Activated CD8-positive, alpha-beta memory T cell treated with anti-CD3 and anti-CD28 coated beads for 24 hours (primary cell): Measurements from ENCODE around the gene MT4.

Experiments
- DNase-seq: peaks from one replicate; pipeline ENCODE4 v3.0.0-alpha.2; 2020

MT4 gene

DNA sequence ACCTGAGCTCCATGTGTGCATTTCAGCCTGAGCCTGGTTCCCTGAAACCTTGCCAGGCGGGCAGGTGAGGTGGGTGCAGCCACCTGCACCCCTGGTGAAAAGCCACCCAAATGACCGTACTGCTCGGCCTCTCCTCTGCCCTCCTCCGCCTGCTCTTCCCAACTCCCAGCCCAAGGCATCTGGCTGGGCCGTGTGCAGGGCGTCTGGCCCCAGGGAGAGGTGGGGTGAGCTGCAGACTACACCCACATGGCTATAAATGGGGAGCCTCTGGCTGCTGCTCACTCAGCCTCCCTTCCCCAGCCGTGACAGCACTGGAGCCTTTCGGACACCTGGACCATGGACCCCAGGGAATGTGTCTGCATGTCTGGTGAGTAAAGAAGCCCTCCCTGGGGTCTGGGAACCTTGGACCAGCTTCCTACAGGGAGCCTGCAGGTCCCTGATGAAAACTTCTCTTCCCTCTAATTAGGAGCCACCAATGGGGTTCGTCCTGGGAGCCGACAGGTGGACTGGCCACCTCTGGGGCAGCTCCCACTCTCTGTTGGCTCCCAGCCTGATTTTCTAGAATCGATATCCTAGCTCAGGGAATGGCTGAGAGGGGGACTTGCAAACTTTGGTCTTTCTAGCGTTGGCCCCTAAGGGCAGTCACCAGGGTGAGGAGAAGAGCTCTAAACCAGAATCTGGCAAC lies at the start of gene MT4:
MT4 (plus strand) TSS at position 281 of the 685 bp plus-strand sequence; CDS start at position 337, 56 bp downstream.
- DNase-seq: no peak

DNA sequence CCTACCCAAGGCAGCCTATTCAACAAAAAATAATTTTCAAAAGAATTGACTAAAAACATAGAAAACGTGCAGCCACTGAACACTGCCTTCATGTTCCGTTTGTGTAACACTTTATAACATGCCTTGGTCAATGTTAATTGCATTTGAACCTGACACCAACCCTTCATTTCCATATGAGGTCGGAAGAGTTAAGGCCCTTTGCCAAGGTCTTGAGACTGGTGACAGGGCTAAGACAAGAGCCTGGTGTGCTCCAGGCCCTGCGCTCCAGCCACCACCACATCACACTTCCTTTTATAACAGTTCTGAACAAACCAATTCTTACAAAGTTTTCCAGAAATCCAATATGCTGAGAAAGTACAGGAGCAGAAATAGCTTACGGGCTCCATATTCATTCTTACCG lies 49.2 kb upstream of the MT4 start:
- no peak for DNase-seq

DNA sequence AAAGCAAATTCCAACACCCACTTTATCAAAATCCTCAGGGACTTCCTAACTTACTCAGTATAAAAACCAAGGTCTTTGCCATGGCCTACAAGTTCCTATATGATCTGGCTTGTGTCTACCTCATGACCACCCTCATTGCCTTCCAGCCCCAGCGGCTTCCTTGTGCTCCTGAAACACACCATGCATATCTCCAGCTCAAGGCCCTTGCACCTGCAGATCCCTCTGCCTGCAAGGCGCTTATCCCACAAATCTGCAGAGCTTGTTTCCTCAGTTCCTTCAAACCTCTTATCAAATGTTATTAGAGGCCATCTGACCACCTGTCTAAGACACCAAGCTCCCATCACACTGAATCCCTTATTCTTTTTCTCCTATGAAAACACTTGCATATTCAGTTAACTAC lies 47.7 kb upstream of the MT4 start:
- DNase-seq: no peak

DNA sequence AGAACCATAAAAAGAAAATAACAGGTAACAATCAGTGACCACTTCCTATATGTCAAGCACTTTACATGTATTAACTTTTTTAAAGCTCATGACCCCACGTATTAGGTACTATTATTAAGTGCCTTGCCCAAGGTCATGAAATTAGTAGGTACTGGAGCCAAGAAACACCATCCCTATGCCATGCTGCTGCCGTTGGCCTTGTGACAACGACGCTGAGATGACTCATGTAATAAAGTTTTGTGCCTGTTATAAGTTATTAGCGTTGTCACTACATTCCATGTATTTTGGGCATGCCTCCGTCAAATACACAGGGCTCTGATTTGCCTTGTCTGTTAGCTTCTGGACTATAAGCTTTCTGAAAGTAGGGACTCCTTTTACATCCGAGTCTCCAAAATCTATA lies 46.4 kb upstream of the MT4 start:
- DNase-seq: no peak

DNA sequence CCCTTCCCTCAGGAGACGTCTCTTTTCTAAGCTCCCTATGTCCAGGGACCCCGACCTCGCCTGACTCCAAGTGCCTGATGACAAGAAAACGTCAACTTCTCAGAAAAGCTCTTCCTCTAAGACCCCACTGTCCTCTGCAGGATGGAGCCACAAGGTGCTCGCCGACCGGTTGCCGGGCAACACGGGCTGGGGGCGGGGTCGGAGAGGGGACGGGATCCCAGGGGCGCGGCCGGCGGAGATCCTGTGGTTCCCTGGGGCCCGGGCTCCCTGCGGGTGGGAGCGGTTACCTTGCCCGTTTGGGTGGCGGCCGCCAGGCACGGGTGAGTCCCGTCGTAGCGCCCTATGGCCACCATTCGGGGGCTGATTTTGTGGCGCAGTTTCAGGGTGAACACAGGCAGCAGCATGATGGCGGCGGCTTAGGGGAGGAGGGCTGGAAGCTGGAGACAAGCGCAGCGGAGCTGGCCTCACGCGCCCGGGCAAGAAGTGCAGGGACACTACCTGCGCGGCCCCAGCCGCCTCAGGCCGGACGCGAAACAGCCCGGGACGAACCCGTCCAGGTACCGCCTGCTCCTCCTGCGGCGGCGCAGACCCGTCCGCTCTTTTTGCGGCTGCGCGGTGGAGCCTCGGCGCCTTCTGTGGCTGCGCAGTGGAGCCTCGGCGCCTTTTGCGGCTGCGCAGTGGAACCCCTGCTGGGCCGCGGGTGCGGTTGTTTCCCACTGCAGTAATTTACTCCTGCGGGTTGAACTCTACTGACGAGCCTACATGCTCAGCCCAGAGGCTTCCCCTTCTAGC lies 45.2 kb upstream of the MT4 start, which contains the start of gene BBS2:
BBS2 (minus strand) TSS at position 566 of the 792 bp plus-strand sequence; CDS start at position 404, 162 bp downstream.
- DNase-seq: peak; percentile 97

DNA sequence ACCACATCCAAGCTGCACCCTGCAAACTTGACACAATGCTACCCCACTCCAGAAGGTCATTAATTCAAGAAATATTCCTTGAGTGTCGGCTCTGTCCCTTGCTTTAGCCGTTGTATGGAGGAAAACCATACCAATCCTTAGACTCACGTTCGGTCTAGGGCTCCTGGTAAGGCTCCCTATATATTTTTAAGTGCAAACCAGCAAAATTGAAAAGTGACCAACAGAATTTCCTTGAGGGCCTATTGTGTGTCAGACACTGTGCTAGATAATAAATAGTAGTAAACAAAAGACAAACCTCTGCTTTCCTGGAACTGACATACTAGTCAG lies 44.7 kb upstream of the MT4 start:
- no peak for DNase-seq

DNA sequence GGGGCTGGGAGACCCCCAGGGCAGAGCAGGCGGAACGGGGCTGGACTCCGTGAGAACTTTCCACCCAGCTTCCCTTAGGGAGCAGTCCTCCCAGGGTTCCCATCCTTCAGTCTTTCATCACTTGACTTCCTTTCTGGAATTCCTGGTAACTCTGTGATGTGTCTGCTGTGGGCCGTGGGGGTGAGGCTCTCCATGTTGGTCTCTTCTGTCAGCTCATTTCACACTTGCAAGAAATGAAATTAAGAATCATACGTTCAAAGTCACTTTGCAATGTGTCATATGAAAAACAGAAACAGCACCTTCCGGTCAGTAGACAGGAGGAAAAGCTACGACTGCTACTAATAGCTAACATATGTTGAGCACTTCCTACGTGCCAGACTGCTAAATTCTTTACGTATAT lies 39.6 kb upstream of the MT4 start:
- DNase-seq: no peak

DNA sequence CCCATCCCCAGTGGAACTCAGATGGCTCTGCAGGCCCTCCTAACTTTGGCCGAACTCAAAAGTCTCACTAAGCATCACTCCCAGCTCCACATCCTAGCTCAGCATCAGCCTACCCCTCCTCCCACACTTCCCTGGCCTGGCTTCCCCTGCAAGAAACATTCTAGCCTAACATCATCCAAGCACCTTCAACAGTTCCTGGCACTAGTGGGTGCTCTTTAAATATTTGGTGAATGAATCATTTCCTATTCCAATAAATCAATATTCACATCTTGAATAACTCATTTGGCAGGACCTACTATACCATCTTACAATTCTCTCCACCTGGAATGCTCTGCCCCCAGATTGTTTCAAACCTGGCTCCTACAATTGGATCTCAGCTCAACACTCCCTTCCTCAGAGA lies 34.0 kb upstream of the MT4 start:
- no peak for DNase-seq

DNA sequence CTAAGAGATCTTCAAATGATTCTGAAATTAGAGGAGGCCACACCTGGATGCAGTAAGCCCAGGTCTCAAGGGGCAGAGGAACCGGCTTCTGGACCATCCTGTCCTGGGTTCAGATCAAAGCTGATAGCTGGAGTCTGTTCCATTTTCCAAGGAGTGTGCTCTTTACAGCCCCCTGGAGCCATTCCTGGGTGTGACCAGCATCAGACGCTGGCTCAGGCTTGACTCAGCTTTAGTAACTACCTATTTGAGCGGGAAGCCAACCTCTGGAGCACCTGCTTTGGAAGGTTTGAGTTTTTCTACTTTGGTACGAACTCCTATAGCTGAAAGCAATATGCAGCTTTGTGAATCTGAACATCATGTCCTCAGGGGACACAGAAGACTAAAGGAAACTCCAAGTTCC lies 32.2 kb upstream of the MT4 start:
- no peak for DNase-seq

DNA sequence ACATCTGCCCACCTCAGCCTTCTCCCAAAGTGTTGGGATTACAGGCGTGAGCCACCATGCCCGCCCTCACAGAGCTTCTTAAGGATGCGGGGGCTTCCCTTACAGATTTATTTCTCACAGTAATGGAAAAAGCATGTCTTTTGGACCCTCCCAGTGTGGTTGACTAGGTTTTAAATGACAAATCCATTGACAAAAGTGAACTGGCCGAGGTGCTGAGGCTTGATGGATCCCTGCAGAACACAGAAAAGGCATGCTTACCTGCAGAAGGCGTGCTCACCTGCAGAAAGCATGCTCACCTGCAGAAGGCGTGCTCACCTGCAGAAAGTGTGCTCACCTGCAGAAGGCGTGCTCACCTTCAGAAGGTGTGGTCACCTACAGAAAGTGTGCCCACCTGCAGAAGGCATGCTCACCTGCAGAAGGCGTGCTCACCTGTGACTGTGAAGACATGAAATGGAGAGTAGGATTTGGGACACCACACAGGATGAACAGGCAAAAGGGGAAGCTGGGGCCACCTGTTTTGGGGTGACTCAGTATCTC lies 30.0 kb upstream of the MT4 start:
- DNase-seq: no peak

DNA sequence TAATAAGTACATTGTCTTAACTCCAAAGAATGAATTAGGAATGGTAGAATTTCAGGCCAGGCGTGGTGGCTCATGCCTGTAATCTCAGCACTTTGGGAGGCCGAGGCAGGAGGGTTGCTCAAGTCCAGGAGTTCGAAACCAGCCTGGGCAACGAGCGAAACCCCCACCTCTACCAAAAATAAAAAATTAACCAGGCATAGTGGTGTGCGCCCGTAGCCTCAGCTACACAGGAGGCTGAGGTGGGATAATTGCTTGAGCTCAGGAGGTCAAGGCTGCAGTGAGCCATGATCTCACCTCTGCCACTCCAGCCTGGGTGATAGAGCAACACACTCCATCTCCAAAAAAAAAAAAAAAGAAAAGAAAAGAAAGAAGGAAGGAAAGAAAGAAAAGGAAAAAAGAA lies 26.5 kb upstream of the MT4 start:
- DNase-seq: no peak

DNA sequence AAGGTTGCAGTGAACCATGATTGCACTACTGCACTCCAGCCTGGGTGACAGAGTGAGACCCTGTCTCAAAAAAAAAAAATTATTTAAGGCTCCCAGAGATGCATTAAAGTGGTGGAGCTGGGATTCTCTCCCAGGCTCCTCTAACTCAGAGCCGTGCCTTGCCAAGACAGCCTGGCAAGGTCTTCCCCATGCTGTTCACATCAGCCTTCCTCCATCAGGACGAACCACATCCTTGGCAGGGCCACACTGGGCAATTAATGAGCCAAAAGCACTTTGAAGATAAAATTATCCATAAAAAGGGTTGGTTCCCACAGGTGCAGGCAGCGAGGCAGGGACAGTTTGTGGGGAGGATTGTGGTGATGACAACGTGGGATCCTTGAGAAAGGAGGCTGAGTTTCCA lies 25.2 kb upstream of the MT4 start:
- DNase-seq: no peak

DNA sequence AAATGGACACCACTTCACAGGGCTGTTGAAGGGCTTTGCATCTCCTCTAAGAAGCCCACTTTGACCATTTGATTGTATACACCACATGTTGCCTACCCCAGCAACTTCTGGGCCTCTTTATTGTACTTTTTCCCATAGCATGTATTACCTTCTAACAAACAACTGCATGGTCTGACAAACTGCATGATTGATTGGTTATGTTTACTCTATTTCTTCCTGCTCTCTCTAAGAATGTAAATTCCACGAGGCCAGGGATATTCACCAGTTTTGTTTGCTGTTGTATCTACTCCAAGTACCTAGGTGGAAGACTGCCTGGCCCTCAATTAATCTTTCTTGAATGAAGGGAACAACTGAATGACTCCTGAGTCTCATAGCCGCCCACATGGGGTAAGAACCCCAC lies 22.8 kb upstream of the MT4 start:
- no peak for DNase-seq

DNA sequence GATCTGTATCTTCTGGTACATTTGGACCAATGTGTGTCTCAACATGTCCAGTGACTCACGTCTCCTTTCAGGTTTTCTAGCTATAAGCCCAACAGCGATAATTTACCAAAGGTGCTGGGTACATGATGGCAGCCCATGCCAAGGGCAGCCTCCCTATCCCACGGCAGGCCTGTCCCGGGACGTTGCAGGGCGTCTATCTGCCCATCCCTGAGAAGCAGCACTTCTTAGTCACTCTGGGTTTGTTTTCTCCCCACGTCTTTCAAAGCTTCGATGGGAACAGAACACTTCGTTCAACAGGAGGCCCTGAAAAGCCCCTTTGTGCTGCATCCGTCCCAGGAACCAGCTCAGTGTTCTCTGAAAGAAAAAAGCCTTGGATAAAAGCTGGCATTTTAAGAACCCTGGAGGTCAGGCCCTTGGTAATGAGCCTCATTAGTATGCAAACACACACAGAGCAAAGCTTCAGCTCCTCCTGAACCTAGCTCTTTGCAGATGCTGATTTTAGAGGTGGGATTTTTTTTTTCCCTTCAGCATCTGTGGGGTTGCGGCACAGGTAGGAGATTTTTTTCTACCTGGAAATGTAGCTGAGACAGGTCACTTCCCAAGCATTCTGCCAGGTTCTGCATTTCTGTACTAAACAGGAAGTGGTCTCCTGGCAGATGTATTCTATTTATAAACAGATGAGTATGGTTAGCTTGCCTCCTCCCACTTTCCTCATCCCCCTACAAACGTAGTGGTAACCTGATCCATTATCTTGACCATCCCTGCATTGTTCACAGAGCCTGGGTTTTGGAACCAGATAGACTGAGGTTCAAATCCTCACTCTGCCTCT lies 17.5 kb upstream of the MT4 start:
- no peak for DNase-seq

DNA sequence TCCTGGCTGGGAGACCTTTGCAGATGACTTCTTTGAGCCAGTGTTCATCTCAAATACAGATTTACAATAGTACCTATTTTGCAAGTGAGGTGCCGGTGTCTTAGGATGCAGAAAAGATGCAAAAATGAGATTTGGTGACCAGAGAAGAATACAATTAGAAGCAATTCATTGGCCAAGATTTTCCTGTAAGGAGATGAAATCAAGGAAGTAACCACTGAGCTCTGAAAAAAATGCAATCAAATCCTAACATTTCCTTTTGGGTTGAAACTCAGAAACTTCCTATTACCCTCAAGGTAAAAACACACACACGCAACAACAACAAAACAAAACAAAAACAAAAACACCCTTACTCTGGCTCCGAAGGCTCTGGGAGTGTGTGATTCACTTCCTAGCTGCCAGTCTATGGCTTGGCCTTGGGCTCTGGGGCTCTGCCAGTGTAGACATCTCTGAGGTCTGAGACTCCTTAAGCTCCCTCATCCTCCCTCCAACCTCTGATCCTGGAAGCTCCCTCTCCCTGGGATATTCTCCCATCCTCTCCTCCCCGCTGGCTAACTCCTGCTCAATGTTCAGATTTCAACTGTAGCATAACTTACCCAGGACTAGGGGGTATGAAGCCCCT lies 16.8 kb upstream of the MT4 start:
- DNase-seq: no peak

DNA sequence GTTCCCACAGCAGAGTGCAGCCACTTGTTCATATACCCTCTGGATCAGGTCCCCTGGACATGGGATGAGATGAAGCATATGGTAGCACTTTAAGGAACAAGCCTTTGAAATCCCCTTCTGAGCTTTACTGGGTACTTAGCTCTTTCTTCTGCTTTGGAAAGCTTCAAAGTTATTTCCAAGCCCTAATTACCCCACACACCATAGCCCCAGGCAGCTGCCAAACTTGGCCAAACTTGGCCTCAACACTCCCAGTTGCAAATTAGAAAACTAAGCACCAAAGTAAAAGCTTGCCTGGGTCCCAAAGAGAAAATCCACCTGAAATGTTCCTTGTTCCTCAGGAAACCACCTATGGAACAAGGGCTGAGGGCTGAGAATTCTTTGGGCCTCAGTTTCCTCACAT lies 15.7 kb upstream of the MT4 start:
- no peak for DNase-seq

DNA sequence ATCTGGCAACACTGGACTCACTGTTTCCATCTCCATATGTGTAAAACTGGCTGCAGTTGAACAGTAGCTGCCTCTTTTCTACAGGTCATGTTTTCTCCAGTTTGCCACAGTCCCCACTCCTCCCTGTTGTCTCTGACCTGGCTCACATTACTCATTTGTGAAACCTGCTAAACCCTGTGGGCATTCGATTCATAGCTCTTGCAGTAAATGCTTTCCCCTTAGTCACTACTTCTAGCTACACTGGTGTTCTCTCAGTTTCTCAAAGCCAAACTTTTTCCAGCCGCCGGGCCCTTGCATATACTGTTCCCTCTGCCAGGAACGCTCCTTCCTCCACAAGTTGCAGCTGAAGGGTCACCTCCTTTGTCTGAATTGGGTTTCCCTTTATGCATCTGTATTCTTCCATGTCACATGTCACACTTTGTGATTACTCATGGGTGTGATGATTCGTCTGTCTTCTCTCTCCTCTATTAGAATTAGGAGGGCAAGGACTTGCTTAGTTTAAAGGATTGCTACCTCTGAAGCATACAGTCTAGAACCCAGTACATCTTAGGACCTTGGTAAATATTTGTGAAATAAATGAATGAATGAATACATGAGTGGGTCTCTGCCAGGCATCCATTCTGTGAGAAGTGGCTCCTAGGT lies 15.0 kb upstream of the MT4 start:
- DNase-seq: no peak

DNA sequence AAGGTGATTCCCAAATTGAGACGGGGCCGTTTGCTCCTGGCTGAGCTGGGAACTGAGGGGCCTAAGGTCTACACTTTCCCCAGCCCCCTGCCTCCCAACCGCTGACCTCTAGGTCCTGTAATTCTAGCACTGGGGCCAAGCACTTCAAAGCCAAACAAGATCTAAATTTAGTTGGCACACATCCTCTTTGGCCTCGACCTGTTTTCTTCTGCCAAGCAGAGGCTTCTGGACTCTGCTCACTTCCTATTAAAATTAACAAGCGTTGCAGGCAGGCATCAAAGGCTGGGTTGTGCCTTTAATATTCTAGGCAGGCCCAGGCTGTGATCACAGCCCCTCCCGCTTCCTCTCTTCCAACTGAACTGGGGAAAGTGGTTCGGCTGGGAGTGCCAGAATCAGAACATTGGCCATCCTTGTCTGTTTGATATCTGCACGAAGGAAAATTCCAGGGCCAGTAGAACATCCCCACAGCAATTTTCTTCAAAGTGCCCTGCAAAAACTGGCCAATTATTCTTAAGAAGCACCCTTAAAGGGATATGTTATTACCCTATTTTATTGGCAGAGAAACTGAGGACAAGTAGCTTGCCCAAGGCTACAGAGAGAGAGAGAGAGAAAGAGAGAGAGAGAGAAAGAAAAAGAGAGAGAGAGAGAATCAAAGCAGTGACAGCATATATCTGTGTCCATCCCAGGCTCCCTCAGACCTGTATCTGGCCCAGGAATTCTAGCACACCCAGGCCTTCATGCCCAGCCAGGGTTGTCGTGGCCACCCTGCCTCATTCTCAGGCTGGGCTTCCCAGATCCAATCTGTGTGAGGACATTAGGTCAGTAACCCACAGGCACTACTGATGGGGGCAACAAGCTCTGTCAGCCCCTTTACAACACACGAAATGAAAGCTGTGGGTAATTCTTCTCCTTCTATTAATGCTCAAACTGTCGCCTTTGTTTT lies 12.8 kb upstream of the MT4 start:
- no peak for DNase-seq

DNA sequence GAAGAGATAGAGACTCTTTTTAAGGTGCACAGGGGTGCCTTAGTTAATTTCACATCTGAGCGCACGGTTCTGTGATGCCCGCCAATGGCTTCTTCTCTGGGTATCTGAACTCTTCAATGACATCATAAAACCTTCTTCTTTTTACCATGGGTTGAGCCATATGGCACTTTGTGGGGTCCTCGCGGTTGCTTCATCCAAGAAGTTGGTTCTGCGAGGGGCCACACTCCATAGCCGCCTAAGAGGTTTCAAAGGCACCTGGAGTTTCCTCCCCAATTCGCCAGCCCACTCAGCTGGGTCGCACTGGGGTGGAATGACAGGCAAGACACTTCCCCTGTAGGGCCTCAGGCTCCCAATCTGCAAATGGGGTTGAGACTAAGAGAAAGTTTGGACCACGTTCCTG lies 10.4 kb upstream of the MT4 start:
- DNase-seq: no peak

DNA sequence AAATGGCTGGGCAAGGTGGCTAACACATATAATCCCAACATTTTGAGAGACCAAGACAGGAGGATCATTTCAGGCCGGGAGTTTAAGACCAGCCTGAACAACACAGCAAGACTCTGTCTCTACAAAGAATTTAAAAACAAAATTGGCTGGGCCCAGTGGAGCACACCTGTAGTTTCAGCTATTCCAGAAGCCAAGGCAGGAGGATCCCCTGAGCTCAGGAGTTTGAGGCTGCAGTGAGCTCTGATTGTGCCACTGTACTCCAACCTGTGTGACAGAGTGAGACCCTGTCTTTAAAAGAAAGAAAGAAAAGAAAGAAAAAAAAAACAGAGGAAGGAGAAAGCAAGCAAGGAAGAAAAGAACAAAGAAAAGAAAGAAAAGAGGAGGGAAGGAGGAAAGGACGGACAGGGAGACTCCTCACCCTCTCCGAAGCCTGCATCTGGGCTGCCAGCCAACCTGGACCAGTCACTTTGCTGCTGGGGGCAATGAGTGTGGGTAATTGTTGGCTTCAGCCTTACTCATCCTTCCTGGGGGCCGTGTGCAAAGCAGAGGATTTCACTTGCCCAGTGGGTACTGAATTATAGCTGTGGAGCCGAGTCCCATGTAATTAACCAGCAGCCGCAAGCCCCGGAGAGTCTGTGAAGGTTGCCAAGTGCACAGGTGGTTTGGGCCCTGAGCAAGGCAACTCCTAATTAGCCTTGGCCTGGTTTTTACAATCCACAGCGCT lies 6.7 kb upstream of the MT4 start:
- no peak for DNase-seq

DNA sequence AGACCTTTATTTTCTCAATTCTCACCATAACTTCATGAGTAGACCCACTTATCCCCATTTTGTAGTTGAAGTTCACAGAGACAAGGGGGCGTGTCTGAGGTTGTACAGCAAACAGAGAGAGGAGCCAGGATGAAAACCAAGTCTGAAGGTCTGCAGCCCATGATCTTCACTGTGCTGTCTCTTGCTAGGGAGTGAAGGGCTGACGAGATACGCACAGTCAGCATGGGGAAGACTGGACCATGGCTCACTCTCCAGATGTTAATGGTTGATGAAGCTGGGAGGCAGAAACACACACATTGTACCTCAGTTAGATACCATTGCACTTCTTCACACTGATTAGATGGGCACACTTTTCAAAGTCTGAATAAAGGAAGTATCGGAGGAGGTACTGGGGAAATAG lies 5.8 kb upstream of the MT4 start:
- no peak for DNase-seq
